ENCODE data around the gene PRRX2.

Gene PRRX2

GRCh38 chr9:129624947-129625346, 40.5 kb upstream of the PRRX2 start:
- no peak overlapping the region for H3K4me3 ChIP-seq (ENCODE audit: low read depth, low read length)
- no peak for TF ChIP-seq CTCF (IDR thresholded peaks at IDR 0.05; ENCODE audit: low read depth, low read length, missing control alignments)
- in situ Hi-C loops (cut with HindIII; ENCODE audit: low sequenced_read_pairs) = no loop called here
- DNase-seq (ENCODE audit: low read depth) = no peak

- peak within 1 kb of the TSS; percentile 84 for H3K4me3 ChIP-seq (ENCODE audit: low read depth, low read length)
- no peak for TF ChIP-seq CTCF (IDR thresholded peaks at IDR 0.05; ENCODE audit: low read depth, low read length, missing control alignments)
- DNase-seq (ENCODE audit: low read depth) = no peak
- in situ Hi-C loops (cut with HindIII; ENCODE audit: low sequenced_read_pairs) = no loop called here
Observed at GRCh38 chr9:129626079-129626624, 39.3 kb upstream of the PRRX2 start, which contains the start of gene NTMT1. Gene NTMT1, plus strand, starts transcription at chr9:129626163. Its CDS starts 6,541 bp downstream, at chr9:129632704.

- TF ChIP-seq CTCF (IDR thresholded peaks at IDR 0.05; ENCODE audit: low read depth, low read length, missing control alignments) = no peak
- DNase-seq (ENCODE audit: low read depth) = no peak
- in situ Hi-C loops (cut with HindIII; ENCODE audit: low sequenced_read_pairs) = no loop called here
- H3K4me3 ChIP-seq (ENCODE audit: low read depth, low read length) = peak overlapping the region; percentile 84
Observed at GRCh38 chr9:129626625-129627284, 38.7 kb upstream of the PRRX2 start.

- in situ Hi-C loops (cut with HindIII; ENCODE audit: low sequenced_read_pairs) = no loop called here
- H3K4me3 ChIP-seq (ENCODE audit: low read depth, low read length) = peak overlapping the region; percentile 84
- no peak for TF ChIP-seq CTCF (IDR thresholded peaks at IDR 0.05; ENCODE audit: low read depth, low read length, missing control alignments)
- no peak for DNase-seq (ENCODE audit: low read depth)
Observed at GRCh38 chr9:129627556-129628440, 37.6 kb upstream of the PRRX2 start.

- peak overlapping the region; percentile 84 for H3K4me3 ChIP-seq (ENCODE audit: low read depth, low read length)
- TF ChIP-seq CTCF (IDR thresholded peaks at IDR 0.05; ENCODE audit: low read depth, low read length, missing control alignments) = no peak
- in situ Hi-C loops (cut with HindIII; ENCODE audit: low sequenced_read_pairs) = no loop called here
- no peak for DNase-seq (ENCODE audit: low read depth)
Observed at GRCh38 chr9:129628709-129629108, 36.7 kb upstream of the PRRX2 start.

GRCh38 chr9:129629251-129629820, 36.1 kb upstream of the PRRX2 start:
- no peak overlapping the region for H3K4me3 ChIP-seq (ENCODE audit: low read depth, low read length)

More at GRCh38 chr9:129629251-129629820, 36.1 kb upstream of the PRRX2 start:
- no peak for DNase-seq (ENCODE audit: low read depth)
- no peak for TF ChIP-seq CTCF (IDR thresholded peaks at IDR 0.05; ENCODE audit: low read depth, low read length, missing control alignments)
- in situ Hi-C loops (cut with HindIII; ENCODE audit: low sequenced_read_pairs) = no loop called here
